Suppressor macrophage treated with lipopolysaccharide for 4 hours (primary cell): ENCODE measurements around the gene STX7.

Source experiments
- DNase-seq: peaks from one replicate; pipeline ENCODE4 v3.0.0-alpha.2; 2020

The STX7 gene

DNA sequence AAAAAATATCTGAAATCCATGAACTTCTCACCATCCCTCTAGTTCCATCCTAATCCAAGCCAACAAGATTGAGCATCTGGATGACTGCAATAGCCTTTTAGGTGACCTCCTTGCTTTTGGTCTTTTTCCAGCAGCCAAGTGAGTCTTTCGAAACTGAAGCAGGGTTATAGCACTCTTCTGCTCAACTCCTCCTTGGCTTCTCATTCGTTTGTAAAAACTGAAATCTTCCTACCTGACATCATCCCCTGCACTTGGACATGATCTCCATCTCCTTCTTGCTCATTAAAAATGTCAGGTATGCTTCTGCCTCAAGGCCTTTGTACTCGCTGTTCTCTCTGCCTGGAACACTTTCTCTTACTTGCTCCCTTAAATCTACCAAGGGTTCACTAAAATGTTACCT, 46.0 kb downstream of the STX7 start:
- no peak for DNase-seq

DNA sequence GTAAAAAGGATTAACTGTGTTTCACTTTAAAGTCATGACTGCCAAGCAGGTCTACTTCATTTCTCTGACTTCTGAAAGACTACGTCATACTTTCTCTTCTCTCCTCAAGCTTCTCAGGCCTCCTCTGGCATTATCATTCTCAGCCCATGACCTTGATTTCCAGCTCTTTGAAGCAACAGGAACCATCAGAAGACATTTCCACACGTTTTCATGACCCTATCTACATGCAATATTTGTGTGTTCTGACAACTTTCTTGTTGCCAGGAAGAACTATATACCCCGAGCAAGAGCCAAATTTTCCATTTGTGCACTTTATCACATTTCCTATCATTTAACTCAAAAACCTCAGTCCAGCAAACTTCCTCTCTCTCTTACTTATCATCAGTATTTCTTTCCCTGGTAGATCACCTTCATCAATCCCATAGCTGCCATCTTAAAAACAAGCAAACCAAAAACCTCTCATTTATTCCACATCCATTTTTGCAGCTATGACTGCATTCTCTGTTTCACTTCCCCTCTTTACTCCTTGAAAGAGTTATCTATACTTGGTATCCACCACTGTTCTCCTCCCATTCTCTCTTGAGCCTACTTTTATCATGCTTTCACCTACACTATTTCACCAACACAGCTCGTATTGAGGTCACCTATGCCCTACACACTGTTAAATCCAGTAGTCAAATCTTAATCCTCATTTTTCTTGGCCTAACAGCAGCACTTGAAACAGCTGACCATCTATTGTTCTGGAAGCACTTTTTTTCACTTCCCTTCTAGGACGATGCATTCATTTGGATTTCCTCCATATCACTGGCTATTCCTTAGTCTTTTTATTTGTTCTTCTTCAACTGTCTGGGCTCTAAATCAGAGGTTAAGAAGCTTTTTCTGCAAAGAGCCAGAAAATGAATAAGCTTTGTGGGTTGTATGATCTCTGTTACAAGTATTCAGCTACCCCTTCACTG, 47.1 kb downstream of the STX7 start:
- DNase-seq: peak; percentile 31

- DNase-seq: no peak
Observed at GRCh38 chr6:132464538-132465256, 48.2 kb downstream of the STX7 start.

DNA sequence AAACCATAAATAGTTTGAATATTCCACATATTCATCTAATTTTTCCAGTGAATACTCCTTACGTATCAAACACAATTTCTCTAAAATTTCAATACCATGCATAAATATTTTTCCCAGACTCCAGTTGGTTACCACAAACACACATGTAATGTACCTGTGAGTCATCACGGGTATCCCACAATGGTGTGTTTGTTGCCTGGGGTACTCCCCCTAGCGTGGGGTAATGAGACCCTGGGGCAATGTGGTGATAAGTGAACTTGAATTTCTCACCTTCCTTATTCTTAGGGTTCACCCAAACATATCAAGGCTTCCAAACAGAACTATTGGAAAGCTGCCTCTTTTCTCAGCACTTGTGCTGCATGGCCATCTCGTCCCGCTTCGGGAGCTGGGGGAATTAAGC, 51.0 kb downstream of the STX7 start:
- no peak for DNase-seq

GRCh38 chr6:132459605-132459952, 53.3 kb downstream of the STX7 start:
- DNase-seq: no peak

- no peak for DNase-seq
Observed at GRCh38 chr6:132458887-132459604, 53.9 kb downstream of the STX7 start.

DNA sequence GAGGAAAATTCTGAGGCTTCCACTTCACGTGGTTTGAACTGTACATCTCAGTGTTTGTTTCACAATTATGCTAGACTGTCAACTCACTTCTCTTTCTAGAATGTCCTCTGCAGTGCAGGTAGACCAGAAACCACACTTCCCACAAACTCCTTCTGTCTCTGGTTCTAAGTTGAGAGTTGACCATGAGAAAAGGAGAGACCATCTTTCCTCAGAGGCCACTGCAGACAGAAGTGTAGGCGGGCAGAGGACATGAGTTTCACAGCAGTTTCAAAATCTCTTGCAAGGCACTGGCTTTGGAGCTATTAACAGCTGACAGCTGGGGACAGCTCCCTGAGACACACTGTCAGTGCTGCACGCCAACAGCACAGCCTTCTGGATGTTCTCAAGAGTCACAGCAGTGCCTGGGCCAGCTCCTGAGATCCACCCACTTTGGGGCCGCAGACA, 56.2 kb downstream of the STX7 start:
- DNase-seq: peak; percentile 20

- DNase-seq: no peak
Observed at GRCh38 chr6:132446855-132447241, 66.1 kb downstream of the STX7 start.

DNA sequence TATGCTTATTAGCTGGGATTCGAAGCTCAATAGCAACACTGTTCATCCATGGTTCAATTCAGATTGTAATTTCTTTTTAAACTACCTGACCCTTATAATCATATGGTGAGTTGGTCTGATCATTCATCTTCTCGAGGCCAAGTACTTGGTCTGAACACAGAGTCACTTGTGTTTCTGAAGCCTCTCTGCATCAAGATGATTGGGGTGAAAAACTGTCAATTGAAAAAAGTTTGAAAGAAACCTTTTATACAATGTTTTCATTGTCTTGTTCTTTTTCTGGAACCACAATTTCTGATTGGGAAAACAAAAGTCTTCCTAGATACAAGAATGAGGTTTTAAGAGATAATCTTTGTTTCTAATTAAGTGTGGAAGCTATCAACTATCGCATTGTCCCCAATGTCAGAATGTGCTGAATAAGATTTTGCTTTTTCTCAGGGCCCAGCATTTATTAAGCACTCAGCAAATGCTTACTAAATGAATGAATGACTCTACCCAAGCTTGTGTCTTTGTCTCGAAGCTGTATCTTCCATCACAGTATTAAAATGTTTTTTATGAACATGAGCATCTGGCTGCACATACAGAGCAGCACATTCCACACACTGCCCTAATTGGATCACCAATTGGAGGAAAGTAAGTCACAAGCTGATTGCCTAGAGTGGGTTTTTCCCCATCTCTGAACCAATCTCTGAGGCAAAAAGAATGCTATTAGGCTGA, 66.6 kb downstream of the STX7 start:
- DNase-seq: no peak

- no peak for DNase-seq
Observed at GRCh38 chr6:132445201-132445951, 67.5 kb downstream of the STX7 start.

- DNase-seq: no peak
Observed at GRCh38 chr6:132443206-132443605, 69.7 kb downstream of the STX7 start.

DNA sequence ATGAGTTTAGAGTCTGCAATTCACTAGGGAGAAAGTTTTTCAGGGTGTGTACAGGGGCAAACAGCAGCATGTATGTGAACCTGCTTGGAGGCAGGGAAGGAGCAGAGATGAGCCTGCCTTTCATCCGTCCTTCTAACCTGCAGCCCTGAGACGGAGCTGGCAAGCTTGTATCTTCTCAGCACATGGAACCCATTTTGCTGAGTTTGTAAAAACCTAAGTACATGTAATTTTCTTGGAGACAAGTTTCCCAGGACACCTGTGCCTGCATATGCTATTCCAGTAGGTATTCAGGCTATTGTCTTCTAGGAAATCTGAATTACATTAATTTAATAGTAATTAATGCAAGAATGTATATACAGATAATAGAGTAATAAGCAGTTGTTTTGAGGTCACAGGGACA, 82.8 kb downstream of the STX7 start:
- DNase-seq: no peak

GRCh38 chr6:132425176-132425575, 87.7 kb downstream of the STX7 start:
- DNase-seq: no peak

DNA sequence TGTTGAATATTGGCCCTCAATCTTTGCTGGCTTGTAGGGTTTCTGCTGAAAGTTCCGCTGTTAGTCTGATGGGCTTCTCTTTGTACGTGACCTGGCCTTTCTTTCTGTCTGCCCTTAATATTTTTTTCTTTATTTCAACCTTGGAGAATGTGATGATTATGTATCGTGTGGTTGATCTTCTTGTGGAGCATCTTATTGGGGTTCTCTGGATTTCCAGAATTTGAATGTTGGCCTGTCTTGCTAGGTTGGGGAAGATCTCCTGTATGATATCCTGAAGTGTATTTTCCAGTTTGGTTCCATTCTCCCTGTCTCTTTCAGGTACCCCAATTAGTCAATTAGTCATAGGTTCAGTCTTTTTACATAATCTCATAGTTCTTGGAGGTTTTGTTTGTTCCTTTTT, 89.1 kb downstream of the STX7 start:
- no peak for DNase-seq

- no peak for DNase-seq
Observed at GRCh38 chr6:132418235-132418965, 94.5 kb downstream of the STX7 start.

- no peak for DNase-seq
Observed at GRCh38 chr6:132414761-132415160, 98.2 kb downstream of the STX7 start.

- DNase-seq: no peak
Observed at GRCh38 chr6:132414322-132414721, 98.6 kb downstream of the STX7 start.

DNA sequence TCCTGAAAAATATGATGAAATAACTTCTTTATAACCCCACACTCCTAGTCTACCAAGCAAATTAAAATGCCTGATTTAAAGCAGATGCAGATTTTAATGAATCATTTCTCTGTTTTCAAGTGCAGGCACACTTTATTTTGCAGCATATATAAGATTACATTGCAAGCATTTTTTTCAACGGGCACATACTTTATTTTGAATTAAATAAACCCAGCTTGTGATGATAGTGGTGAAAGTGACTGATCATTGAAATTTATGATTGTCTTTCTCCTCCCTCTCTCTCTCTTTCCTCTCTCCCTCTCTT, 99.5 kb downstream of the STX7 start:
- no peak for DNase-seq

DNA sequence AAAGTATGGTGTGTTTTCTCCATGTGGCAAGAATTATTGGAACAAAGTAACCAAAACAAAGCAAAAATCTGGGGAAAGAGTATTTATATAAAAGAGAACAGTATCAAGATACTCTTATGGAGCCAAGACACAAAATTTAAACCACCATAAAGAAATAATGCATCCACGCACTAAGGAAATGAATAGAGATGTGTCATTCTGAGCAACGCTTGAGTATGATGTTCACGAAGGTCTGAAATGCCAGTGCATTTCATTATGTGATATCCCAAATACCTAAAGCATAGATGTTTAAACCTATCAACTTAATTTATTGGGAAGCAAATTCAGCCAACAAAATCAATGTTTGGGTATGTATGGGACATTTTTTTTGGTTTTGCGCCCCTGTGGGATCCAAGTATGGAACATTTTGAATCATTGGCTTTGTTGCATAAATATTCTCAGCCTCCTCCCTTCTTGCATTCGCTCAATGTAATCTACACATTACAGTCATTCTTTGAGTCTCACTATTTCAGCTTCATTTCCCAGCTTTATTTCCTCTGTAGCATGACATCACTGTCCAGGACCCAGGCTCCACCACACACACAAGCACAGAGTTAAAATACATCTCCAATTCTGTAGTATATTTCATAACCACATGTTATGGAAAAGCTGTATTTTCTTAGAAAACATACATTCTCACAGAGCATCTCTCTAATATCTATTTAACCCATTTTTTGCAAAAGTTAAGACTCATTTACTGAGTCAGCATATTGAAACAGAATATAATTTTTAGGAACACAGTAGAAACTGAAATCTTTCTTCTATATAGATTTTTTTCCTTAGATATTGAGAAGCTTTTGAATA, 100.0 kb downstream of the STX7 start:
- no peak for DNase-seq

DNA sequence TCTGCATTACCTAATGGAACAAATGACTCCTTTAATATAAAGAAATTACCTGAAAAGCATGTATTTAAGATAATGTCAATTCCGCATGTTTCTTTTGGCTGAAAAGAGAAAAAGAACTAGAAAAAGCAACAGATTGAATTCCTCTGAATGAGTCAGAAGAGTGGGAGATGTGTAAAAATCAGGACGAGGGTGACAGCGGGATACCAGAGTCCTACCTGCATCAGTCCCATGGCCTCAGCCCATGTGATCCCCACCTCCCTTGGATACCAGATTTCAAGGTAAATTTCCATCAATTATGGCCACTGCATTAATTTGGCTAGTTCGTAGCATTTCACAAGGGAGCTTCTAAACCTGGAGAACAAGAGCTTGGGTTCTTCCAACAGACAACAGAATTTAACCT, 101.6 kb downstream of the STX7 start:
- DNase-seq: no peak

GRCh38 chr6:132410830-132411229, 102.1 kb downstream of the STX7 start:
- DNase-seq: peak; percentile 68
